Fibroblast of lung (primary cell): ENCODE measurements around the gene ATP6V0C.

Source experiments
- EZH2 ChIP-seq: IDR thresholded peaks from 2 replicates; pipeline ENCODE4 v1.5.1; 2012; ENCODE audit warnings: low read length, control low read depth, mild to moderate bottlenecking; ENCODE audit errors: missing control alignments
- TF ChIP-seq, protein P1 (sequence below), 2 donors: IDR thresholded peaks in 1 of 2; conservative IDR thresholded peaks in 1 of 2; 1 replicate in 1 of 2; 2 replicates in 1 of 2; pipeline ENCODE4 v1.5.1; 2011 to 2012; ENCODE audit warnings: low read length in 2 of 2, control low read depth in 1 of 2, inconsistent platforms in 1 of 2, low read depth in 1 of 2, mild to moderate bottlenecking in 1 of 2

DNA sequence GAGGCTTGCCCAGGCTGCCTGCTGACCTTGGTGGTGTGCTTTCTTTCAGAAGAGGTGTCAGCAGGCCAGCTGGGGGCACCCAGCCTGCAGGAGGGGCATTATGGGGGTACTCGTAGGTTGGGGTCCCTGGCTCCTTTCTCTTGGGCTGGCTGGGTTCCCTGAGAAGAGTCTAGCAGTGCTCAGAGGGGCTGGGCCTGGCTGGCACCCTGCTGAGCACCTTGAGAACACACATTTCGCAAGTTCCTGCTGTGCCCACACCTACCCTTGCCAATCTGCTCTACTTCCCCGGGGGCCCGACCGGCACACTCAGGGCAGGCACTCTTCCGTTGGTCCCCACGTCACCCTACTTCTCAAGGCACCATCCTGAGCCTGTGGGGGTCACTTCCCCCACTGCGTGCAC, 12.4 kb downstream of the ATP6V0C start:
- no peak for TF ChIP-seq EZH2
- TF ChIP-seq, protein P1, sequence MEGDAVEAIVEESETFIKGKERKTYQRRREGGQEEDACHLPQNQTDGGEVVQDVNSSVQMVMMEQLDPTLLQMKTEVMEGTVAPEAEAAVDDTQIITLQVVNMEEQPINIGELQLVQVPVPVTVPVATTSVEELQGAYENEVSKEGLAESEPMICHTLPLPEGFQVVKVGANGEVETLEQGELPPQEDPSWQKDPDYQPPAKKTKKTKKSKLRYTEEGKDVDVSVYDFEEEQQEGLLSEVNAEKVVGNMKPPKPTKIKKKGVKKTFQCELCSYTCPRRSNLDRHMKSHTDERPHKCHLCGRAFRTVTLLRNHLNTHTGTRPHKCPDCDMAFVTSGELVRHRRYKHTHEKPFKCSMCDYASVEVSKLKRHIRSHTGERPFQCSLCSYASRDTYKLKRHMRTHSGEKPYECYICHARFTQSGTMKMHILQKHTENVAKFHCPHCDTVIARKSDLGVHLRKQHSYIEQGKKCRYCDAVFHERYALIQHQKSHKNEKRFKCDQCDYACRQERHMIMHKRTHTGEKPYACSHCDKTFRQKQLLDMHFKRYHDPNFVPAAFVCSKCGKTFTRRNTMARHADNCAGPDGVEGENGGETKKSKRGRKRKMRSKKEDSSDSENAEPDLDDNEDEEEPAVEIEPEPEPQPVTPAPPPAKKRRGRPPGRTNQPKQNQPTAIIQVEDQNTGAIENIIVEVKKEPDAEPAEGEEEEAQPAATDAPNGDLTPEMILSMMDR (conservative IDR thresholded peaks at IDR 0.05 in 1 of 2, IDR thresholded peaks at IDR 0.05 in 1 of 2; ENCODE audit: low read depth in 1 of 2, low read length in 2 of 2): no peak
